T-helper 2 cell treated with Interferon-gamma antibody and Interleukin-4, amounts not matched to agents 100 ng/mL and 5 ng/mL, for 36 hours (primary cell): Measurements from ENCODE around the gene ATXN7L1. TPM values are rescaled to one million over a fixed set of nuclear protein-coding genes. Genes with fewer than 3 reads are reported as not detected.

ENCODE experiments used
- intact Hi-C: fragments of 100-400 bp; cut with micrococcal nuclease; formaldehyde crosslinking; loops from one replicate; pipeline ENCODE4 v1.15.1; 2023
- total RNA-seq: library from RNA; stranded (reverse); gene quantifications from 2 replicates; pipeline ENCODE4 v1.2.3, GENCODE V29; 2022

Gene ATXN7L1
- total RNA-seq, 1 donor from 2014 or later, result 21.6 TPM

- intact Hi-C loops, result no loop called here
Measured at GRCh38 chr7:105782391-105783042, 93.9 kb downstream of the ATXN7L1 start.

- intact Hi-C loops, result no loop called here
Measured at GRCh38 chr7:105779856-105780780, 96.3 kb downstream of the ATXN7L1 start.

GRCh38 chr7:105778956-105779355 is 97.4 kb downstream of the ATXN7L1 start:
- intact Hi-C loops, result no loop called here

GRCh38 chr7:105776986-105777910 is 99.2 kb downstream of the ATXN7L1 start:
- intact Hi-C loops, result no loop called here

GRCh38 chr7:105776068-105776790 is 100.2 kb downstream of the ATXN7L1 start:
- intact Hi-C loops, result no loop called here

GRCh38 chr7:105775580-105775979 is 100.8 kb downstream of the ATXN7L1 start:
- intact Hi-C loops, result no loop called here

GRCh38 chr7:105773030-105773460 is 103.4 kb downstream of the ATXN7L1 start:
- intact Hi-C loops, result no loop called here

GRCh38 chr7:105769901-105770628 is 106.3 kb downstream of the ATXN7L1 start:
- intact Hi-C loops, result no loop called here

- intact Hi-C loops, result no loop called here
Measured at GRCh38 chr7:105768898-105769507, 107.4 kb downstream of the ATXN7L1 start.

GRCh38 chr7:105768117-105768516 is 108.3 kb downstream of the ATXN7L1 start:
- intact Hi-C loops, result no loop called here

GRCh38 chr7:105766421-105767073 is 109.9 kb downstream of the ATXN7L1 start:
- intact Hi-C loops, result no loop called here

GRCh38 chr7:105765846-105766245 is 110.6 kb downstream of the ATXN7L1 start:
- intact Hi-C loops, result no loop called here

- intact Hi-C loops, result loop anchor here (5.0 kb wide), 3 partner anchors 87 to 258 kb away; no protein-coding TSS in a partner anchor
Measured at GRCh38 chr7:105764506-105764905, 111.9 kb downstream of the ATXN7L1 start.

- intact Hi-C loops, result loop anchor here (1.0 to 5.0 kb wide), 7 partner anchors 48 to 282 kb away; partner anchors contain the start of gene ATXN7L1
Measured at GRCh38 chr7:105760551-105761447, 115.6 kb downstream of the ATXN7L1 start.

- intact Hi-C loops, result loop anchor here (1.0 to 5.0 kb wide), 7 partner anchors 49 to 282 kb away; partner anchors contain the start of gene ATXN7L1
Measured at GRCh38 chr7:105759670-105760550, 116.5 kb downstream of the ATXN7L1 start.

- intact Hi-C loops, result no loop called here
Measured at GRCh38 chr7:105756367-105756766, 120.0 kb downstream of the ATXN7L1 start.
